Astrocyte (in vitro differentiated cells and primary cell): Measurements from ENCODE around the gene TFF1. TPM values are rescaled to one million over a fixed set of nuclear protein-coding genes. Genes with fewer than 3 reads are reported as not detected.

ENCODE experiments used
- DNase-seq: peaks from one replicate; pipeline ENCODE4 v3.0.0-alpha.2; 2010; ENCODE audit warnings: low read depth
- FAIRE-seq: peaks from 2 replicates; lab custom pipeline; 2011; peaks lifted over from hg19 to GRCh38; lab: Jason Lieb, UNC
- H2AFZ ChIP-seq: 2 replicates; pipeline ENCODE4 v1.6.0; 2012; ENCODE audit warnings: low read depth, low read length, inconsistent platforms
- H3K27ac ChIP-seq: 2 replicates; pipeline ENCODE4 v1.5.1; 2011; ENCODE audit warnings: low read depth, low read length, inconsistent platforms
- H3K27me3 ChIP-seq: 2 replicates; pipeline ENCODE4 v1.6.0; 2011; ENCODE audit warnings: low read length, inconsistent platforms; ENCODE audit not compliant: insufficient read depth
- H3K36me3 ChIP-seq: 2 replicates; pipeline ENCODE4 v1.5.1; 2011; ENCODE audit warnings: low read length, inconsistent platforms; ENCODE audit not compliant: insufficient read depth
- H3K4me1 ChIP-seq: 2 replicates; pipeline ENCODE4 v1.5.1; 2011; ENCODE audit warnings: low read length, inconsistent platforms; ENCODE audit not compliant: insufficient read depth
- H3K4me2 ChIP-seq: 2 replicates; pipeline ENCODE4 v1.6.0; 2012; ENCODE audit warnings: low read length, inconsistent platforms
- H3K4me3 ChIP-seq: 2 replicates; pipeline ENCODE4 v1.5.1; 2011; ENCODE audit warnings: low read depth, mild to moderate bottlenecking, low read length, inconsistent platforms; ENCODE audit not compliant: insufficient read depth
- H3K79me2 ChIP-seq: 2 replicates; pipeline ENCODE4 v1.6.0; 2012; ENCODE audit warnings: mild to moderate bottlenecking, low read length, inconsistent platforms; ENCODE audit not compliant: insufficient read depth
- H3K9ac ChIP-seq: 2 replicates; pipeline ENCODE4 v1.6.0; 2012; ENCODE audit warnings: mild to moderate bottlenecking, low read length, inconsistent platforms
- H3K9me3 ChIP-seq: 2 replicates; pipeline ENCODE4 v1.5.1; 2012; ENCODE audit warnings: low read depth, mild to moderate bottlenecking, low read length, inconsistent platforms; ENCODE audit not compliant: insufficient read depth
- H4K20me1 ChIP-seq: 2 replicates; pipeline ENCODE4 v1.6.0; 2012; ENCODE audit warnings: low read length, inconsistent platforms; ENCODE audit not compliant: insufficient read depth
- H3K27ac Mint-ChIP-seq: one replicate; pipeline ENCODE4 v1.8.0; 2021; ENCODE audit warnings: mild to moderate bottlenecking, mixed read lengths; ENCODE audit not compliant: unreplicated experiment
- H3K27me3 Mint-ChIP-seq: one replicate; pipeline ENCODE4 v1.8.0; 2021; ENCODE audit warnings: low read depth, mixed read lengths; ENCODE audit not compliant: unreplicated experiment
- H3K36me3 Mint-ChIP-seq: one replicate; pipeline ENCODE4 v1.8.0; 2021; ENCODE audit warnings: low read depth, mixed read lengths; ENCODE audit not compliant: unreplicated experiment
- H3K4me1 Mint-ChIP-seq: one replicate; pipeline ENCODE4 v1.8.0; 2021; ENCODE audit warnings: low read depth, mixed read lengths; ENCODE audit not compliant: unreplicated experiment
- H3K4me3 Mint-ChIP-seq: one replicate; pipeline ENCODE4 v1.8.0; 2021; ENCODE audit warnings: mild to moderate bottlenecking, moderate library complexity, mixed read lengths; ENCODE audit not compliant: unreplicated experiment
- H3K9me3 Mint-ChIP-seq: one replicate; pipeline ENCODE4 v1.8.0; 2021; ENCODE audit warnings: mild to moderate bottlenecking, mixed read lengths; ENCODE audit not compliant: unreplicated experiment
- CTCF ChIP-seq: IDR thresholded peaks from 2 replicates; pipeline ENCODE4 v1.5.1; 2011; ENCODE audit warnings: low read depth, mild to moderate bottlenecking, inconsistent platforms, low read length, moderate library complexity; ENCODE audit not compliant: insufficient read depth
- EZH2 ChIP-seq: IDR thresholded peaks from 2 replicates; pipeline ENCODE4 v1.6.1; 2012; ENCODE audit warnings: mild to moderate bottlenecking, low read length, inconsistent platforms; ENCODE audit not compliant: insufficient read depth
- total RNA-seq: library from RNA; stranded (reverse); gene quantifications from 2 replicates; pipeline ENCODE4 v1.2.1, GENCODE V29; 2021

TFF1 gene
- total RNA-seq, 1 donor from 2014 or later: not detected

- Histone ChIP-seq H3K4me2 (no peak overlapping the region), H3K9me3 (no peaks in the 10 kb centered on the region), H3K4me3 (no peak overlapping the region), H3K79me2 (no peaks in the 10 kb centered on the region), H2AFZ (no peak overlapping the region), H3K4me1 (no peaks in the 10 kb centered on the region), H3K27me3 (no peaks in the 10 kb centered on the region), H3K27ac (no peak overlapping the region), H3K9ac (no peak overlapping the region), H4K20me1 (no peaks in the 10 kb centered on the region), H3K36me3 (no peaks in the 10 kb centered on the region)
- DNase-seq (no peak), FAIRE-seq (no peak)
- no peaks in the 10 kb centered on the region for H3K4me1 Mint-ChIP-seq
- peaks cover 27% of the 10 kb centered on the region for H3K27me3 Mint-ChIP-seq
- peaks cover 4% of the 10 kb centered on the region for H3K9me3 Mint-ChIP-seq
- H3K27ac Mint-ChIP-seq: no peak overlapping the region
- H3K36me3 Mint-ChIP-seq: no peaks in the 10 kb centered on the region
- H3K4me3 Mint-ChIP-seq: no peak overlapping the region
- no peak for TF ChIP-seq EZH2
- no peak for TF ChIP-seq CTCF
These were observed 18.6 kb downstream of the TFF1 start for GRCh38 chr21:42347601-42348327.

- Histone ChIP-seq H3K79me2 (no peaks in the 10 kb centered on the region), H4K20me1 (no peaks in the 10 kb centered on the region), H2AFZ (no peak overlapping the region), H3K9me3 (no peaks in the 10 kb centered on the region), H3K36me3 (no peaks in the 10 kb centered on the region), H3K9ac (no peak overlapping the region), H3K4me2 (no peak overlapping the region), H3K4me1 (no peaks in the 10 kb centered on the region), H3K4me3 (no peak overlapping the region), H3K27ac (no peak overlapping the region), H3K27me3 (no peaks in the 10 kb centered on the region)
- Mint-ChIP-seq H3K4me3 (no peak overlapping the region), H3K36me3 (no peaks in the 10 kb centered on the region), H3K4me1 (no peaks in the 10 kb centered on the region), H3K27me3 (peaks cover 21% of the 10 kb centered on the region), H3K27ac (no peak overlapping the region), H3K9me3 (peaks cover 3% of the 10 kb centered on the region)
- no peak for TF ChIP-seq CTCF
- TF ChIP-seq EZH2: no peak
- FAIRE-seq (no peak), DNase-seq (no peak)
These were observed 19.3 kb downstream of the TFF1 start for GRCh38 chr21:42346866-42347600.
